ENCODE data around the gene C20orf173.

C20orf173 gene

DNA sequence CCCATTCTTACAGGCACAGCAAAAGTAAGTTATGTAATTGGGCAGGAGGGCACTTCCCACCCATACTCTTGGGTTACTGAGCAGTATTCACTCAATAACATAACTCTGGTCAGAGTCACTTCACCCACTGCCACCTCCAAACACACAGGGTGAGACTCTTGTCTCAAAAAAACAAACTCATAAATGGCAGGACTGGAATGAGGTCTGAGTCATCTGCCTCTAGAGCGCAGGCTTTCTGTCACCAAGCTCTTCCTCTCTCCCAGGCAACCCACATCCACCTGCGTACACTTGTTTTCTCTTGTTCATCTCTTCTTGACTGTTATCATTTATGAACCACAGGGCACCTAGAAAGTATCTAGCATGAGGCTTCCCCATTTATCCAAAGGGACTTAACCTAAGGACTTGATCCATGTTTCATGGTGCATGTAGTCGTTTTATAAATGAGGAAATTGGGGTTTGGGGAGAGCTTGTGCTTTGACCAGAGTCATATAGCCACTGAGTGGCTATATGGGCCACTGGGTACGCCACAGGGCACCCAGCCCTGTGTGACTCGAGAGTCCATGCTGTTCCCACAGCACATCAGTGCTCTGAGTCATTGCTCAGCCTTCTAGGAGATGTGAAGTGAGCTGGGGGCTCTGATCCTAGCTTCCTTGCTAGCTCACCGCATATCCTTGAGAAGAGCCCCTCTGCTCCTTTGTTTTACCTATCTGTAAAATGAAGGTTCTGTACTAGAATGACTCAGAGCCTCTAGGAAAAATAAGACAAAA, 22.4 kb downstream of the C20orf173 start:
- Histone ChIP-seq H3K4me1 (ENCODE audit: control insufficient read depth, insufficient read depth, low read length) (no peaks in the 10 kb centered on the region), H3K36me3 (ENCODE audit: control insufficient read depth, insufficient read depth, low read length) (peaks cover 97% of the 10 kb centered on the region), H3K9ac (ENCODE audit: low read length) (no peak overlapping the region), H3K9me3 (ENCODE audit: control insufficient read depth, insufficient read depth, low read depth, low read length) (no peaks in the 10 kb centered on the region), H3K27me3 (ENCODE audit: control insufficient read depth, insufficient read depth, low read length) (no peaks in the 10 kb centered on the region), H3K27ac (ENCODE audit: low read depth, low read length) (no peak overlapping the region), H3K4me3 (ENCODE audit: low read depth, low read length) (no peak overlapping the region)

DNA sequence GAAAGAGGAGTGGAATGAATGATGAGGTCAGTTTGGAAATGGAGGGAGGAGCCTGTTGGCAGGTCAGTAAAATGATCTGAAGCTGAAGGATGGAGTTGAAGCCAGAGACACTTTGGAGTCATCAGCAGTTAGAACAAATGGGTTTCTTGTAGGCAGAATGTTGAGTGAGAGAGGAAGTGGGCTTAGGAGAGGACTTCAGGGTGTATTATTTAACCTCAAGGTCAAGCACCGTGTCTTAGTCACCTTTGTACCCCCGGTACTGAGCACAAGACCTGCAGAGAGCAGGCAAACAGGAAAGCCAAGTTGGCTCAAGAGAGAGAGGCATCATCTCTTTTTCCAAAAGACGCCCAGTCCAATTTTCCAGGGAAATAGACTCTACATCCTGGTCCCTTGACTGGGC, 23.3 kb downstream of the C20orf173 start:
- Histone ChIP-seq H3K27me3 (ENCODE audit: control insufficient read depth, insufficient read depth, low read length) (no peaks in the 10 kb centered on the region), H3K4me3 (ENCODE audit: low read depth, low read length) (no peak overlapping the region), H3K27ac (ENCODE audit: low read depth, low read length) (no peak overlapping the region), H3K4me1 (ENCODE audit: control insufficient read depth, insufficient read depth, low read length) (no peaks in the 10 kb centered on the region), H3K36me3 (ENCODE audit: control insufficient read depth, insufficient read depth, low read length) (peaks cover 96% of the 10 kb centered on the region), H3K9me3 (ENCODE audit: control insufficient read depth, insufficient read depth, low read depth, low read length) (no peaks in the 10 kb centered on the region), H3K9ac (ENCODE audit: low read length) (no peak overlapping the region)

DNA sequence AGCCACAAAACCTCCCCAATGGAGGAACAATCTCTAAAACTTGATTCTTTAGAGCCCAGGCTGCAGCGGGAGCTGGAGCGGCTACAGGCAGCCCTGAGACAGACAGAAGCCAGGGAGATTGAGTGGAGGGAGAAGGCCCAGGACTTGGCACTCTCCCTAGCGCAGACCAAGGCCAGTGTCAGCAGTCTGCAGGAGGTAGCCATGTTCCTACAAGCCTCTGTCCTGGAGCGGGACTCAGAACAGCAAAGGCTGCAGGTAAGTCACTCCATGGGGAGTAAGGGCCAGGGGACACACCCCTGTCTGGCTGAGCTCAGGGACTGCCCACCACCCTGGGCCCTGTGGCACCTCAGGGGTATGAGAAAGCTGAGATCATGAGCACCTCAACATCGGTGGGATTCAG, 24.7 kb downstream of the C20orf173 start:
- H3K27ac ChIP-seq (ENCODE audit: low read depth, low read length) = no peak overlapping the region
- H3K36me3 ChIP-seq (ENCODE audit: control insufficient read depth, insufficient read depth, low read length) = peaks cover 95% of the 10 kb centered on the region
- no peaks in the 10 kb centered on the region for H3K4me1 ChIP-seq (ENCODE audit: control insufficient read depth, insufficient read depth, low read length)
- H3K9me3 ChIP-seq (ENCODE audit: control insufficient read depth, insufficient read depth, low read depth, low read length) = no peaks in the 10 kb centered on the region
- H3K27me3 ChIP-seq (ENCODE audit: control insufficient read depth, insufficient read depth, low read length) = no peaks in the 10 kb centered on the region
- H3K4me3 ChIP-seq (ENCODE audit: low read depth, low read length) = no peak overlapping the region
- H3K9ac ChIP-seq (ENCODE audit: low read length) = no peak overlapping the region

DNA sequence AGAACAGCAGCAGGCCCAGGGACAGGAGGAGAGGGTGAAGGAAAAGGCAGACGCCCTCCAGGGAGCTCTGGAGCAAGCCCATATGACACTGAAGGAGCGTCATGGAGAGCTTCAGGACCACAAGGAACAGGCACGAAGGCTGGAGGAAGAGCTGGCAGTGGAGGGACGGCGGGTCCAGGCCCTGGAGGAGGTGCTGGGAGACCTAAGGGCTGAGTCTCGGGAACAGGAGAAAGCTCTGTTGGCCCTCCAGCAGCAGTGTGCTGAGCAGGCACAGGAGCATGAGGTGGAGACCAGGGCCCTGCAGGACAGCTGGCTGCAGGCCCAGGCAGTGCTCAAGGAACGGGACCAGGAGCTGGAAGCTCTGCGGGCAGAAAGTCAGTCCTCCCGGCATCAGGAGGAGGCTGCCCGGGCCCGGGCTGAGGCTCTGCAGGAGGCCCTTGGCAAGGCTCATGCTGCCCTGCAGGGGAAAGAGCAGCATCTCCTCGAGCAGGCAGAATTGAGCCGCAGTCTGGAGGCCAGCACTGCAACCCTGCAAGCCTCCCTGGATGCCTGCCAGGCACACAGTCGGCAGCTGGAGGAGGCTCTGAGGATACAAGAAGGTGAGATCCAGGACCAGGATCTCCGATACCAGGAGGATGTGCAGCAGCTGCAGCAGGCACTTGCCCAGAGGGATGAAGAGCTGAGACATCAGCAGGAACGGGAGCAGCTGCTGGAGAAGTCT, 25.5 kb downstream of the C20orf173 start:
- H3K36me3 ChIP-seq (ENCODE audit: control insufficient read depth, insufficient read depth, low read length) = peaks cover 95% of the 10 kb centered on the region
- no peaks in the 10 kb centered on the region for H3K4me1 ChIP-seq (ENCODE audit: control insufficient read depth, insufficient read depth, low read length)
- no peak overlapping the region for H3K4me3 ChIP-seq (ENCODE audit: low read depth, low read length)
- no peak overlapping the region for H3K27ac ChIP-seq (ENCODE audit: low read depth, low read length)
- no peaks in the 10 kb centered on the region for H3K9me3 ChIP-seq (ENCODE audit: control insufficient read depth, insufficient read depth, low read depth, low read length)
- no peaks in the 10 kb centered on the region for H3K27me3 ChIP-seq (ENCODE audit: control insufficient read depth, insufficient read depth, low read length)
- H3K9ac ChIP-seq (ENCODE audit: low read length) = no peak overlapping the region

DNA sequence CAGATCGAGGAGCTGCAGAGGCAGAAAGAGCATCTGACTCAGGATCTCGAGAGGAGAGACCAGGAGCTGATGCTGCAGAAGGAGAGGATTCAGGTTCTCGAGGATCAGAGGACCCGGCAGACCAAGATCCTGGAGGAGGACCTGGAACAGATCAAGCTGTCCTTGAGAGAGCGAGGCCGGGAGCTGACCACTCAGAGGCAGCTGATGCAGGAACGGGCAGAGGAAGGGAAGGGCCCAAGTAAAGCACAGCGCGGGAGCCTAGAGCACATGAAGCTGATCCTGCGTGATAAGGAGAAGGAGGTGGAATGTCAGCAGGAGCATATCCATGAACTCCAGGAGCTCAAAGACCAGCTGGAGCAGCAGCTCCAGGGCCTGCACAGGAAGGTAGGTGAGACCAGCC, 26.2 kb downstream of the C20orf173 start:
- Histone ChIP-seq H3K36me3 (ENCODE audit: control insufficient read depth, insufficient read depth, low read length) (peaks cover 95% of the 10 kb centered on the region), H3K4me3 (ENCODE audit: low read depth, low read length) (no peak overlapping the region), H3K9ac (ENCODE audit: low read length) (no peak overlapping the region), H3K4me1 (ENCODE audit: control insufficient read depth, insufficient read depth, low read length) (no peaks in the 10 kb centered on the region), H3K27ac (ENCODE audit: low read depth, low read length) (no peak overlapping the region), H3K9me3 (ENCODE audit: control insufficient read depth, insufficient read depth, low read depth, low read length) (no peaks in the 10 kb centered on the region), H3K27me3 (ENCODE audit: control insufficient read depth, insufficient read depth, low read length) (no peaks in the 10 kb centered on the region)

DNA sequence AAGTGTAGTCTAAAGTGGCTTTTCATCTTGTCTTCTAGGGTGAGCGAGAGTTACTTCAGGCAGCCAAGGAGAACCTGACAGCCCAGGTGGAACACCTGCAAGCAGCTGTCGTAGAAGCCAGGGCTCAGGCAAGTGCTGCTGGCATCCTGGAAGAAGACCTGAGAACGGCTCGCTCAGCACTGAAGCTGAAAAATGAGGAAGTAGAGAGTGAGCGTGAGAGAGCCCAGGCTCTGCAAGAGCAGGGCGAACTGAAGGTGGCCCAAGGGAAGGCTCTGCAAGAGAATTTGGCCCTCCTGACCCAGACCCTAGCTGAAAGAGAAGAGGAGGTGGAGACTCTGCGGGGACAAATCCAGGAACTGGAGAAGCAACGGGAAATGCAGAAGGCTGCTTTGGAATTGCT, 27.1 kb downstream of the C20orf173 start:
- Histone ChIP-seq H3K27me3 (ENCODE audit: control insufficient read depth, insufficient read depth, low read length) (no peaks in the 10 kb centered on the region), H3K9ac (ENCODE audit: low read length) (no peak overlapping the region), H3K36me3 (ENCODE audit: control insufficient read depth, insufficient read depth, low read length) (peaks cover 95% of the 10 kb centered on the region), H3K27ac (ENCODE audit: low read depth, low read length) (no peak overlapping the region), H3K4me3 (ENCODE audit: low read depth, low read length) (no peak overlapping the region), H3K9me3 (ENCODE audit: control insufficient read depth, insufficient read depth, low read depth, low read length) (no peaks in the 10 kb centered on the region), H3K4me1 (ENCODE audit: control insufficient read depth, insufficient read depth, low read length) (no peaks in the 10 kb centered on the region)

DNA sequence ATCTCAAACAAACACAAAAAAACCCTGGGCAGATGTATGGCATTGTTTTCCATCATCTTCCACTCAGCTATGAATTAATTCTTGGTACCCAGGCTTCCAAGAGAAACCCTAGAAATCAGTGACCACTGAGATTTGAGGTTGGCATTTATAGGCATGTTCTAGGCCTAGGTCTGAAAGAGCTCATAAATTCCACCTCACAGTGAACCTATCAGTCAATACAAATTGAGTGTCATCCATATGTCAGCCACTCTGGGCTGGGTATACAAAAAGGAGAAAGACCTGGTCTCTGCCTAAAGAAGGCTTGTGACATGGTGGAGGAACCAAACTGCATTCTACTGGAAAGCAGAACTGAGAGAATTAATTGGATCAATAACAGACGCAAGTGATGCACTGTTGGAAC, 30.2 kb downstream of the C20orf173 start:
- Histone ChIP-seq H3K27me3 (ENCODE audit: control insufficient read depth, insufficient read depth, low read length) (no peaks in the 10 kb centered on the region), H3K4me1 (ENCODE audit: control insufficient read depth, insufficient read depth, low read length) (no peaks in the 10 kb centered on the region), H3K4me3 (ENCODE audit: low read depth, low read length) (no peak overlapping the region), H3K9ac (ENCODE audit: low read length) (no peak overlapping the region), H3K27ac (ENCODE audit: low read depth, low read length) (no peak overlapping the region), H3K9me3 (ENCODE audit: control insufficient read depth, insufficient read depth, low read depth, low read length) (no peaks in the 10 kb centered on the region), H3K36me3 (ENCODE audit: control insufficient read depth, insufficient read depth, low read length) (peaks cover 96% of the 10 kb centered on the region)

DNA sequence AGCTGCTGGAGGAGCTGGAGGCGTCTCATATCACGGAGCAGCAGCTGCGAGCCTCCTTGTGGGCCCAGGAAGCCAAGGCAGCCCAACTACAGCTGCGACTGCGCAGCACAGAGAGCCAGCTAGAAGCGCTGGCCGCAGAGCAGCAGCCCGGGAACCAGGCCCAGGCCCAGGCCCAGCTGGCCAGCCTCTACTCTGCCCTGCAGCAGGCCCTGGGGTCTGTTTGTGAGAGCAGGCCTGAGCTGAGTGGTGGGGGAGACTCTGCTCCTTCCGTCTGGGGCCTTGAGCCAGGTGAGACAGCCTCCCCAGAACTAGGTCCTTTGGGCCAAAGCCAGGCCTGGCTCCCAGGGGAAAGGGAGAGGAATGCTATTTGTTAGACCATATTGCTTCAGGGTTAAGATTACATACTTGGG, 31.7 kb downstream of the C20orf173 start:
- H3K4me3 ChIP-seq (ENCODE audit: low read depth, low read length) = no peak overlapping the region
- no peaks in the 10 kb centered on the region for H3K9me3 ChIP-seq (ENCODE audit: control insufficient read depth, insufficient read depth, low read depth, low read length)
- H3K27ac ChIP-seq (ENCODE audit: low read depth, low read length) = no peak overlapping the region
- no peaks in the 10 kb centered on the region for H3K27me3 ChIP-seq (ENCODE audit: control insufficient read depth, insufficient read depth, low read length)
- no peaks in the 10 kb centered on the region for H3K4me1 ChIP-seq (ENCODE audit: control insufficient read depth, insufficient read depth, low read length)
- no peak overlapping the region for H3K9ac ChIP-seq (ENCODE audit: low read length)
- peaks cover 96% of the 10 kb centered on the region for H3K36me3 ChIP-seq (ENCODE audit: control insufficient read depth, insufficient read depth, low read length)

DNA sequence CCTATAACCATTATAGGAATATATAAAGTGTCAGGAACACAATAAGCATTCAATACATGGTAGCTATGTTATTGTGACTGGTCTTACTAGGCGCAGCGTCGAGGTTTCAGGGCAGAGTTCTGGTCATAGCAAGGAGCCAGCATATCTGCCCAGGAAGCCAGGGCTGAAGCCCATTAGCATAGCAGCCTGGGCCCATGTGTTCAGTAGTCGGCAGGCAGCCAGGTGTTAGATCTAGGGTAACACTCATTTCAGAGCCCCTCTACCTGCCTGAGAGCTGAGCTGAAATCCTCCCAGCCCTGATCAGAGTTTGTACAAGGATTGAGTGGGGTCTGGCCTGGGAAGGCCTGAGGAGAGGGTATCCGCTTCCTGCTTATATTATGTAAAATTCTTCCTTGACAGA, 32.1 kb downstream of the C20orf173 start:
- Histone ChIP-seq H3K27ac (ENCODE audit: low read depth, low read length) (no peak overlapping the region), H3K4me3 (ENCODE audit: low read depth, low read length) (no peak overlapping the region), H3K36me3 (ENCODE audit: control insufficient read depth, insufficient read depth, low read length) (peaks cover 96% of the 10 kb centered on the region), H3K27me3 (ENCODE audit: control insufficient read depth, insufficient read depth, low read length) (no peaks in the 10 kb centered on the region), H3K9me3 (ENCODE audit: control insufficient read depth, insufficient read depth, low read depth, low read length) (no peaks in the 10 kb centered on the region), H3K4me1 (ENCODE audit: control insufficient read depth, insufficient read depth, low read length) (no peaks in the 10 kb centered on the region), H3K9ac (ENCODE audit: low read length) (no peak overlapping the region)

DNA sequence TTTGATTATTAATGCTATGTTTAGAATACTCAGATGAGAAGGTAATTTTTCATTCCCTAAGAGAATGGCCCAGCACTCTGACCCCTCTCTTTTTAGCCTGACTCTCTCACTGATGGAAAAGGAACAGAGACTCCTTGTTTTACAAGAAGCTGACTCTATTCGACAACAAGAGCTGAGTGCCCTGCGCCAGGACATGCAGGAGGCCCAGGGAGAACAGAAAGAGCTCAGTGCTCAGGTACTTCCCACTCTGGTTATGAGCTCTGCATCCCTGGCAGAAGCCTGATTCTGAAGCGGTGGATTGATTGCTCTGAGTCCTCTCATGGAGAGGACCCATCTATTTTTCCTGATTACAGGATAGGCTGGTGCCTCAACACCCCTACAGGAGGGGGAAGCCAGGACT, 33.0 kb downstream of the C20orf173 start:
- no peak overlapping the region for H3K9ac ChIP-seq (ENCODE audit: low read length)
- H3K9me3 ChIP-seq (ENCODE audit: control insufficient read depth, insufficient read depth, low read depth, low read length) = no peaks in the 10 kb centered on the region
- no peaks in the 10 kb centered on the region for H3K27me3 ChIP-seq (ENCODE audit: control insufficient read depth, insufficient read depth, low read length)
- peaks cover 95% of the 10 kb centered on the region for H3K36me3 ChIP-seq (ENCODE audit: control insufficient read depth, insufficient read depth, low read length)
- no peak overlapping the region for H3K4me3 ChIP-seq (ENCODE audit: low read depth, low read length)
- no peaks in the 10 kb centered on the region for H3K4me1 ChIP-seq (ENCODE audit: control insufficient read depth, insufficient read depth, low read length)
- no peak overlapping the region for H3K27ac ChIP-seq (ENCODE audit: low read depth, low read length)

DNA sequence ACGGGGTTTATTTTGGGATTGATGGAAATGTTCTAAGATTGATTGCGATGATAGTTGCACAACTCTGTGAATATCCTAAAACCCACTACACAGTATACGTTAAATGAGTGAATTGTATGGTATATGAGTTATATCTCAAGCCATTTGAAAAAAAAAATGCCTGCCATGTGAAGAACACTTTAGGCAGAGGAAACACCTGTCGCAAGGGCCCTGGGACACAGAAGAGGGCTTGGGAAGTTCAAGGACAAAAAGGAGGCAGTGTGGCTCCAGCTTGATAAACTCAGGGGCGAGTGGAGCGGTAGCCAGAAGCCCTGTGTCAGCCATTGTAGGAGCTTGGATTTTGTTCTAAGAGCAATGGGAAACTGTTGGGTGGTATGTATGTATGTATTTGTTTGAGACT, 37.1 kb downstream of the C20orf173 start:
- peaks cover 76% of the 10 kb centered on the region for H3K36me3 ChIP-seq (ENCODE audit: control insufficient read depth, insufficient read depth, low read length)
- no peaks in the 10 kb centered on the region for H3K4me1 ChIP-seq (ENCODE audit: control insufficient read depth, insufficient read depth, low read length)
- no peak overlapping the region for H3K4me3 ChIP-seq (ENCODE audit: low read depth, low read length)
- no peak overlapping the region for H3K9ac ChIP-seq (ENCODE audit: low read length)
- no peaks in the 10 kb centered on the region for H3K9me3 ChIP-seq (ENCODE audit: control insufficient read depth, insufficient read depth, low read depth, low read length)
- H3K27ac ChIP-seq (ENCODE audit: low read depth, low read length) = no peak overlapping the region
- no peaks in the 10 kb centered on the region for H3K27me3 ChIP-seq (ENCODE audit: control insufficient read depth, insufficient read depth, low read length)

Data from HUES6 (cell line).